Measurements from ENCODE around the gene SLFNL1.
A peak's percentile ranks its signal among the peaks of the same experiment; 100 is the strongest.

Gene SLFNL1

DNA sequence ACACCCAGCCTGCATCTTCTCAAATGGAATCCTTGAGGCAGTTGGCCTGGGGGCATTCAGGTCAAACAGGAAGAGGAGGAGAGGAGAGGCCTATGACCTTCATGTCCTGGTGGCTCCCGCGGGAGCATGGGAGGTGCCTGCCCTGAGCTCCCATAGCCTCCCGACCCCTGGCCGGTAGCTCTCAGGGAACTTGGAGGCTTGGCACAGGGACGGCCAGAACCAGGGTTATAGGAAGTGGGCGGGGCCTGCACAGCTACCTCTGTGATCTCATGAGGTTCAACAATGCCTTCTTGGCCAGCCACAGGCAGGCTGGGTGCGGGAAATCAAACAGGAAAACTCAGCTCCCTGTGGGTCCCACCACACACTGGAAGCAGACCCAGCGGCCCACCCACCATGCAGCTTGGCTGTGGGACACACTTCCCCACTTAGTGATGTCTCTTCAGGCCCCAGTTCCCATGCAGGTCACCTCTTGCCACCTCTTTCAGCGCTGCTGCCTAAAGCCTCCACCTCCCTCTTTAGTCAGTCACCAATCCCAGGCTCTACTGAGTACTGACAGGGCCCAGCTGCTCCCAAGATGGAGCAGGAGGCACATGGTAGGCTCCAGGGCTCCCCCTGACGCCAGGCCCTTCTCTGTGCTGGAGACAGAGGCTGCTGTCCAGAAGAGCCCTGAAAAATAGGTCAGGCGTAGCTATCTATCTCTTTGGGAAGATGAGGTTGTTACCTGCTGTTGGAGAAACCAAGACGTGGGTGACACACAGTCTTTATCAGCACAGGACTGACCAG is at the start of gene SLFNL1:
Gene SLFNL1, minus strand, starts transcription at position 200 of the 783 bp plus-strand sequence. CDS start 1,065 bp downstream, outside the sequence.
- DNase-seq = no peak

DNA sequence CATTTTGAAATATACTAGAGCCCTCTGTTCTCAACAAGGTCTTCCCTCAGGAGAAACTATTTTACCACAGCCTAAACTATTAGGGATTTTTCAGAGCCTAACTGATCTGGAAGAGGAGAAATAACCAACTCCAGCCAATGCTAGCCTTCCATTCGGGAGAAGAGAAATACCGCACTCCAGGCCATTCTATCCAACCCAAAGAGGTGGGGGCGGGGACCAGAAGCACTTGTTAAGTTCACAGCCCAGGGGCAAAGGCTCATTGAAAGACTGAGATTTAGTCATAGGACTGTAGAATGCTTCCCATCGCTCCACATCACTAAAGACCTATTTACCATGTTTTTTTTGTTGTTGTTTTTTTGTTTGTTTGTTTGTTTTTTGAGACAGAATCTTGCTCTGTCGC is 35.4 kb upstream of the SLFNL1 start:
- DNase-seq = no peak

DNA sequence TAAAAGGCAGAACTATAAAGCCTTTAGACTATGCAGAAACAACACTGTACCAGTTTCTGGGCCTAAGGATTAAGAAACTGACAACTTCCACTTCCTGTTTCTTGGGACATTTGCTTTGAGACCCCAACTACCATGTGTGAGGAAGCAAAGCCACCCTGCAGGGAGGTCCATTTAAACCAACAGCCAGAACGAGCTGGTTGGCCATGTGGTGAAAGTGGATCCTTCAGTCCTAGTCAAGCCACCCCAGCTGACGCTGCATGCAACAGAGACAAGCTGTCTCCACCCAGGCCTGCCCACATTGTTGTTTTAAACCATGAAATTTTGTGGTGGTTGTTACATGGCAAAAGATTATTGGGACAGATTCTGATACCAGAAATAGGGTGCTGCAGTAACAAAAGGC is 31.8 kb upstream of the SLFNL1 start:
- no peak for DNase-seq

DNA sequence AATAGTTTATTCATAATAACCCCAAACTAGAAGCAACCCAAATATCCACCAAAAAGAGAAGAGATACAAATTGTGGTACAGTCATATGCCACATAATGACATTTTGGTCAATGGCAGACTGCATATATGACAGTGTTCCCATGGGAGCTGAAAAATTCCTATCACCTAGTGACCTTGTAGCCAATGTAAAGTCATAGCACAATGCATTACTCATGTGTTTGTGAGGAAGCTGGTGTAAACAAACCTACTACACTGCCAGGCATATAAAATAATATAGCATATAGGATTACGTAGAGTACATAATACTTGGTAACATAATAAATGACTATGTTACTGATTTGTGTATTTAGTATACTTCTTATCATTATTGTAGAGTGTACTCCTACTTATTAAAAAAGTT is 29.5 kb upstream of the SLFNL1 start:
- no peak for DNase-seq

DNA sequence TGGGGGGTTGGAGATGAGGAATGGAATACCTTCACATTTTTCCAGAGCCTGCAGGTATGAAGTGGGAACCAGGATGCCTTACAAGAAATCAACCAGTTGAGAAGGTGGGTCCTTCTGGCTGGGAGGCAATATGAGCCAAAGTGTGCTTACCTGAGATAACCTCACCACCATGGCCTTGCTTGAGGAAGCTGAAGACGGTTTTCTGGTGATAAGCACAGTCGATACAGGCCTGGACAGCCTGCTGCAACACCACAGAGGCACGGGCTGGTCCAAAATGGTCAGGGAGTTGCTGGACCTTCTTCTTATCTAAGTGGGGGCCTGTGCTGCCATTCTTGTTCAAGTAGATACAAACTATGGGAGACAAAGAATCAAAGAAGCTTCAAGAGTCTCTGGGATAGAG is 27.0 kb upstream of the SLFNL1 start:
- DNase-seq = no peak

DNA sequence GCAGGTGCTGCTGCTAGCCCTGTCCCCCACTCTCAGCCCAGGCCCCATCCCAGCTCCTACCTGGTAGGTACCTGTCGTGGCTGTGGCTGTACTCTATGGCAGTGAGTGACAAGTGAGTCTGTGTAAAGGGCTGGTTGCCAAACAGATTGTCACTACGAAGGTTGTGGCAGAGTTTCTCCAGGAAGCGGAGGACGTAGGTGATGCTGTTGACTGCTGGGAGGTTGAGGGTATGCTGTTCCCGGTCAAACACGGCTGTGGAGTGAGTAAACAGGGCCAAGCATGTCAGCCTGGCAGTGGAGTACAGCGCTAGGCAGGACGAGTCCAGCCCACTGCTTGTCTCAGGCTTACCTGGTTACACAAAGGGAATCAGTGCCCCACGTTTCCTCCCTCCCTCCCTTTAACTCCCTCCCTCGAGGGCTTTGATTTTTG is 24.8 kb upstream of the SLFNL1 start:
- DNase-seq = no peak

DNA sequence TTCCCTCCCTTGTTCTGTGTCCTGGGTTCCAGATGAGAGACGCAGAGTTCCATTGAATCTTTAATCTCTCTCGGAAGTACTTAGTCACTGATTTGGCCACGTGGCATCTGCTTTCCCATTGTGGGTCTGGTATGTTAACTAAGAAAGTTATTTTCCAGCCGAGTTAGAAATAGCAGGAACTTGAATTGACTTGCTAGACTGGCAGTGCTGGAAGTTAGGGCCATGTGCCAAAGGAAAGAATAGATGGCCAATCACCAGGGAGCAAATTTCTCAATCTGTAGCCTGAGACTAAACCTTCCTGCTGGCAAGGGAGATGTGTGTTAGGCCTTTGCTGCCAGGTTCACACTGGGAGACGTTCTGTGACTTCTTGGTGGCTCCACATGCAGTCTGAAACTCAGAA is 24.2 kb upstream of the SLFNL1 start:
- peak in 6 of 51 donors; percentile 10 to 18 (median 14) for DNase-seq

DNA sequence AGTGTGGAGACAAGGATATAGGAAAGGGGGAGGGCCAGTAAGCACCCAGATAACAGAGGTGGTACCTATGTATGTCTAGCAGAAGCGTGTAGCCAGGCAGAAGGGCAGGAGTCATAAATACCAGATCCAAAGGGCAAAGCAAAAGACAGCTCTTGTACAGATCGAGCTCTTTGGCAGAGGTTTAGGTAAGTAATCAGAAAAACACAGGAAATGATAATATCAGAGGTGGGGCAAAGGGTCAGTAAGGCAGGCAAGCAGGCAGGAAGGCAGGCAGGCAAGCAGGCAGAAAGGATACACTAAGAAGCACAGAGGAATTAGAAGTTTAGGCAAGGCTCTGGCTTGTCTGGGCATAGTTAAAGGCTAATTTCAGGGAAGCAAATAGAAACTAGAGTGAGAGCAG is 22.7 kb upstream of the SLFNL1 start:
- DNase-seq = no peak

DNA sequence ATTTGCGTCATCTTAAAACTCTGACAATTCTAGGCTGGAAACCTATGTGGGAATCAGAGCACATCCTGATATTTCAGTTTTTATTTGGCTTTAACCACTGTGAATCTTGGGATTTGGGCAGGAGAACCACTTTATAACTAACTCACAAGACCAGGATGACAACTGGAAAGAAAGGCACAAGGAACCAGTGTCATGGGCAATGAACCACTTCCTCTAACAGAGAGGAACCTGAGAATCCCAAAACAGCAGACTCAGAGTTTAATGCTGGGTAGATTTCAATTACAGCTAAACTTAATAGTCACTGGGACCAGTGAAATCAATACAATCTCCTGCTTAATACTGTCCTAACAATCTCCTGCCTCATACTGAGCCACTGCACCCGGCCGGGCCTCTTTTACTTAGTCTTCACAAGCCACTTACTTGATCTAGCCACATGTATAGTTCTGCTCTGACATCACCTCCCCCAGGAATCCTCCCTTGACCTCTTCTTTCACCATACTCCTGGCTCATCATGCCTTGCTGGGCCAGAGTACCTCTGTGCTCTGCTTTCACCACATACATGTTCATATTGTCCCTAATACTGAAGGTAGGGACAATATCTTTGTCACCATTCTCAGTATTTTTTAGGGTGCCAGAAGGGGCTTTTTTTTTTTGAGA is 20.2 kb upstream of the SLFNL1 start:
- DNase-seq = no peak

DNA sequence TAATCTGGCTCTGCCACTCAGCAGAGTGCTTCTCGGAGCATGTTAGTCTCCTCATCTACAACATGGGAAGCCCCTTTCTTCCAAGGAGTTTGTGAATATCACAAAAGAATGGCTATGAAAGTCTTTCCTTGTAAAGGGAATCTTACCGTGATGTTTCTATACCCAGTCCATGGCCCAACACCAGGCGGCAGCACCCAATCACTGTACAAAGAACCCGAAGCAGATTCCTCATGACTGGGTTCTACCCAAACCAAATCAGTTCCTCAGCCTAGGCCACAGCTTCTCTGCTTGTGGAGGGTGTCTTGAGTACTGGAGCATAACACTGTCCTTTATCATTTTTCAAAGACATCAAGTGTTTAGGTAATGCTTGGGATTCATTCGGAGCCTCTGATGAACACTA is 16.6 kb upstream of the SLFNL1 start:
- DNase-seq = no peak

DNA sequence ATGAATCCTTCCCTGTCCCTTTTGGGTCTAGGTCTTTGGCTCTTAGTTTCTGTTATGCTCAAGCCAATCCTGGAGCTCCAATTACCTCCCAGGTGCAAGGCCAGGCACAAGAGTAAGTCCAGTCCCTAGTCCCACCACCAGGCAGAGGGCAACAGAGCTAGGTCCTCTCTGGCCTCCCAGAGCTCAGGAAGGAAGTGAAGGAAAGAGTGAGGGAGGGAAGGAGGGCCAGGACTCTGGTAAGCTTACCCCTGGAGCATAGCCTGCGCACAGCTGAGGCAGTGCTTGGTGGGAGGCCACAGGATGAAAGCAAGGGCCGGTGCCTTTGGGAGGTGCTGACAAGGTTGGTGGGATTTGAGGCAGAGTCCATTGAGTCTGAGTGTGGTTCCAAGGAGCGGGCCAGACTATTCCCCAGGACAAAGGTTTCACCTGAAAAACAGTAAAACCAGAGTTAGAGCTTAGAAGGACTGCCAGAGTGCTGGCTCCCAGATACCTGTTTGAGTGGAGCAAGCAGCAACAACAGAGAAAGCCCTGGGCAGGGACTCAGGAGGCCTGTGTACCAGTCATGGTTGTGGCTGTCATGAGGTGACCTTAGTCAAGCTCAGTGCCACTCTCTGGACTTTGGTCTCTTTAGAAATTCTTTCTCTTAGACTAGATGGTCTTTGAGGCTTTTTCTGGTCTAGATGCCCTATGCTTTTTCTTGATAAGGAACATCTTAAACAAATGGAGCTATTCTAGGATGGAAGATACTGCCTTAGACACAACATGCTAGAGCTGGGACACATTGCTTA is 15.8 kb upstream of the SLFNL1 start:
- DNase-seq = no peak

DNA sequence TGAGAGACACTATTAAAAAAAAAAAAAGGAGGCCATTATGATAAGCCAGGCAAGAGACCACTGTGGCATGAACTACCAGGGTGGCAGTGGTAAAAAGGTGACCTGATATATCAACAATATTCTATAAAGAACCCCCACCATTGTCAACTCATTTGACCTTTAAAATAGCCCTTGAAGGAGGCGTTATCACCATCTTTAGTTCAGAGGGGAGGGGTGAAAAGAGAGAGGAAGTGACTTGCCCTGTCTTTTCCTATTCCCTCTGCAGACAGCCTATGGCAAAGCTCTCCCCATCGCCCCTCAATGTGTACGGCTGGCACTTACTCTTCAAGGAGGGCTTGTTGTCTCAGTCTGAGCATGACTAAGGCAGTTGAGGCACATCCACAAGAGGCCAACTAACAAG is 11.7 kb upstream of the SLFNL1 start:
- no peak for DNase-seq

DNA sequence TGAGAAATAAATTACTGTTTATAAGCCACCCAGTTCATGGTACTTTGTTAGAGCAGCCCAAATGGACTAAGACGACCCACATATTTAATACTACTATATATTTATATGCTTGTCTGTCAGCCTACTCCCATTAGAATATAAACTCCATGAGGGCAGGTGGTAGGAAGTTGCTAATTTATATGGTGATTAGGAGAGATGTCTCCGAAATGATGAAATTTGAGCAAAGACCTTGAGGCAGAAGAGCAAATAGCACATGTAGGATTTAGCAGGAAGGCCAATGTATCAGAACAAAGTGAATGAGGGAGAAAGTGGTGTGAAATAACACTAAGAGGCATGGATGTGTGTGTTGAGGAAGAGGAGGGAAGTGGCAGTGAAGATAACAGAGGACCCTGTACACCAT is 10.6 kb upstream of the SLFNL1 start:
- DNase-seq = no peak

DNA sequence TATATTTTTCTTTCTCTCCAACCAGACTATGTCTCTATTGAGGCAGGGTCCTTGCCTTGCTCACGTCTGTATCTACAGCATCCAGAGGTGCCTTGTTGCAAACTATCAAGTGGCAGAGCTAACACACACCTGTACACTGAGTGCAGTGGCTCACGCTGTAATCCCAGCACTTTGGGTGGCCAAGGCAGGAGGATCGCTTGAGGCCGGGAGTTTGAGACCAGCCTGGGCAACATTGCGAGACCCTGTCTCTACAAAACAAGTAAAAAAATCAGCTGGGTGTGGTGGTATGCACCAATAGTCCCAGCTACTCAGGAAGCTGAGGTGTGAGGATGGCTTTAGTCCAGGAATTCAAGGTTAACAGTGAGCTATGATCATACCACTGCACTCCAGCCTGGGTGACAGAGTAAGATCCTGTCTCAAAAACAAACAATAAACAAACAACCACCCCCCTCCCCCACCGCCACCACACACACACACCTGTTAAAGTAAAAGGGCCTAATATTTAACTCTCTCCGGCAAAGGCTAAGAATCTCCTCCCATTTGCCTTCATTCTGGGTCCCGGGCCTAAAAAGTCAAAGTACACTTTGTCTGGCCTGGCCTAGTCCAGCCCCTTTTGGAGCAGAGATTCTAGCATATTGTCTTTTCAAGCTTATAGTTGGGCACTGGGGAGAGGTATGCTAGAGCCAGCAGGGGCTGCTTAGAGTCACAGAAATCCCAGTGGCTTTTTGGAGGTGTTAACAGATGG is 9.5 kb upstream of the SLFNL1 start:
- no peak for DNase-seq

DNA sequence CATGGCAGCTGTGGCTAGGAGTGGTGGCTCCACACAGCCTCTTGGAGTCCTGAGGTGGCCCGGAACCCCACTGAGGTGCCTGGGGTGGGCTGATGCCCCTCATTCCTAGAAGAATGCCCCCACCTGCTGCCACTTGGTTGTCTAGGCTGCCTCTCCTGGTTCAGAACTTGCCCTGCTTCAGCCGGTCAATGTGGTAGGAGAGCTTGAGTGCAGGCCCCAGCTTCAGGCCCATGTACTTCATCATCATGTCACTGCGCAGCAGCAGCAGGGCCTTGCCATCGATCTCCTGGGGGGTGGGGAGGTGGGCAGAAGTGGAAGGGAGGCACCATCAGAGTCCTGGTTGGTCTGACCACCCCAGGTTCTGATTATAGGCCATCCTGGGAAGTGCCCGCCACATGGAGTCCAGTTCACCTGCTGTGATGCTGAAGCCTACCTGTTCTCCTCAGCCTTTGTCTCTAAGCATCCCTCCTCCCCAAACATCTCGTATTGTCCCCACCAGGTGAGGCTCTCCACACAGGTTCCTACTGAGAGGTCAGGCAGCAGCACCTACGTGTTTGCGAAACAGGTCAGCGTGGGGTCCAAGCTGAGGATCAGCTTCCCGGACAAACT is 6.6 kb upstream of the SLFNL1 start:
- DNase-seq = no peak

DNA sequence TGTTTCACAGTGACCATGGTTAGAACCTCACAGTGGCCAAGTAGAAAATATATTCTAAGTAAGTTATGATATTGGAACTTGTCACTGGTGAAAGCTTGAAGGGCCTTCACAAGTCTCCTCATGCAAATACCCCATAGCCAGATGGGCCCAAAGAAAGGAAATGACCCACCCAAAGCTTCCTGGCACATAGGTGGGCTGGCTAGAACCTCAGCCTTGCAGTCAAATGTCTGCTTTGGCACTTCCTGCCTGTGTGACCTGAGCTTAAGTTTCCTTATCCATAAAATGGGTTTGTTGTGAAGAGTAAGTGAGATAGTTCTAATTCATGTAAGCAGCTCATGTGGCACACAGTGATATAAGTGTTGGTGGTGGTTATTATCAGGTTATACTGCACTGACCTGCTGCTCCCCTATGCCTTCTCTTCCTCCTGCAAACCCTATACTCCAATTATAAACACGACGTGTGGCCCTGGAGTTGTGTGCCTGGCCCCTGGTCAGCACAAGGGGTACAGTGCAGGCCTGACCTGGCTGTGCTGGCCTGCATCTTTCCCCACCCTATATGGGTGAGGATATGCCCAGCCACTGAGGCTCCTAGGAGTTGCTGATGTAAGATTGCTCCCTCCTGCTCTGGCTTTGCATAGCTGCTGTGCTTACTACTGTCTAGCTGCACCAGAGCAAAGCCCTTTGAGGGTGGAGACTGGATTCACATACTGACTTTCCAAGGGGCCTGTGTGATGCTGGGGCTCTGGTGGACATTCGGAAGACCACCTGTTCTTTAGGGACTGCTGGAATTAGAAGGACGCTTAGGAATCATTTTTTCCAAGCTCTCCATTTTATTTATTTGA is 4.7 kb upstream of the SLFNL1 start:
- DNase-seq = no peak

DNA sequence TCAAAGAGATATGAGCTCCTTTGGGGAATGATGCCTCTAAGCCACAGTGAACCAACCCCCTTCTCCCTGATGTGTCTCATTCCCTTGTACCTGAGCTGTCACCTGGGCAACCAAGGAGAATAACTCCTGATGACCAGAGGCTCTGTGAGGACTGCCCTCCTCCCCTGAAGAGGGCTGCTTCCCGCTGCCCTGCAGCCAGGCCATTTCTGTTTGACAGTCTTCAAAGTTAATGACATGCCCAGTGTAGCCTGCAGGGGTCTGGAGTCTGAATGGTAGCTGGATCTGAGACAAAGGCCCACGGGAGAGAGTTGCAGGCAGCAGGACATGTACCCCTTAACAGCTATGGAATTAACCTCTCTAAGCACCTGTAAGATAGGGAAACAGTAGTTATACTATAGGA is 3.4 kb upstream of the SLFNL1 start:
- no peak for DNase-seq

DNA sequence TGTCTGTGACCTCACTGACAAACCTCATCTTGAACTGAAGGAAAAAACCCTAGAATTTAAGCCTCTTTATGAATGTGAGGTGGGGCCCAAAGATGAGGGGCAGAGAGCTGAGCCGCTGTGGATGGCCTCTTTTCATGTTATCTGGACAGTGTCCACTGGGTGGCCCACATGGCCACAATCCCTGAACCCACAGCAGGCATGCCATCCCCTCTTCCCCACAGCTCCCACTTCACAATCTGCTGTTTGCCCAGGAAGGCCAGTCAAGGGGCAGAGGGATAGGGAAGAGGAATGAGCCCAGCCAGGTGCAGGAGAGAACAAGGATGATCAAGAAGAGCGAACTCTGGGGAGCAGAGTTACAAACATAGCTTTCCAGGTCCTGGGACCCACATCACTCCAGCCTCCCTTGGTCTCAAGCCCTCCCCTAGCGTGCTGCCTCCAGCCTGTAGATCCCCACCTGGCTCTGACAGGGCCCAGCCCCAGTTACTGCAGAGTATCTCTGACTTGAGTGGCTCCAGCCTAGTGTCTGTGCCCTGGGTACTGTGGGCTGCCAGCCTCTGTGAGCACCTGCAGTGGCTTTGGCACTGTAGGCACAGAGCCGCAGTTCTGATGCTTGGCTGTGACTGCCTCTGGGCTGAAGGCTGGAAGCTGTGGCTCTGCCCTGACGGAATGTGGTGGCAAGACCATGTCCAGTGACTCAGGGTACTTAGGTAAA is 1.9 kb upstream of the SLFNL1 start:
- no peak for DNase-seq

DNA sequence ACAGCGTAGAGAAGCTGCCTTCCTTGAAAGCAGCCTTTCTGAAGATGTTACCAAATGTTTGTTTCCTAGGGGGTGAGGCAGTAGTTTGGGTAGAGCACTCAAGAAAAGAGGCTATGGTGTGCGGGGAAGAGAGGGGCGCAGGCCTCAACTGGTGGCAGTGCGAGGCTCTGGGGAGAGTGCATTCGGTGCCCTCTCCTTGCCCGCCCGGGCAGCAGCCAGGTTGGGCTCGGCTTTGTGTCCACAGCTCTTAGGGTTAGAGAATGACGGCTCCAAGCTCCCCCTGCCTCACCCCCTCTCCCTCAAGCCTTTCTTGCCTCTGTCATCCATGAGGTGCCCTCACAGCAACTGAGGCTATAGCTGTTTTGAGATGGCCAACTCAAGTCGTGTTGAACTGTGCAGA is 899 bp upstream of the SLFNL1 start:
- no peak for DNase-seq

DNA sequence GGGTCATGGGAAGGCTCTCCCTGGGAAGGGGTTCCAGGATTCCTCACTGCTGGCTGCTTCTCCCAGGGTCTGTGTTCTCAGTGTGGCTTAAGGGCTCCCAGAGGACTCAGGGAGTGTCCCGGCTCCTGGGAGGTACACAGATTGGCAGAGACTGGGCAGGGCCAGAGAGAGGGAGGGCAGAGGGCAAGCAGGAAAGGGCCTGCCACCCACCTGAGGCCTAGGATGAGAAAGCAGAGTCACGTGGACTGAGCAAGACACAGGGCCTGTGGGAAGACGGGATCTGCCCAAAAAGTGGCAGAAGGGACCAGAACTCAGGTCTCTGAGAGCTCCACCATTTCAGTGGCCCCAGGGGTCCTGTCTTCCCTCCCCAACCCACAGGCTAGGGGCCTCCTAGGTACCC is 871 bp downstream of the SLFNL1 start:
- no peak for DNase-seq

All from hypothalamus (tissue), 51 donors.